ENCODE measurements around the gene PIP5K1A. TPM values are rescaled to one million over a fixed set of nuclear protein-coding genes. Genes with fewer than 3 reads are reported as not detected.

The PIP5K1A gene
- total RNA-seq, 4 donors from 2014 or later, result 29.7 to 70.9 (median 46.6) TPM

DNA sequence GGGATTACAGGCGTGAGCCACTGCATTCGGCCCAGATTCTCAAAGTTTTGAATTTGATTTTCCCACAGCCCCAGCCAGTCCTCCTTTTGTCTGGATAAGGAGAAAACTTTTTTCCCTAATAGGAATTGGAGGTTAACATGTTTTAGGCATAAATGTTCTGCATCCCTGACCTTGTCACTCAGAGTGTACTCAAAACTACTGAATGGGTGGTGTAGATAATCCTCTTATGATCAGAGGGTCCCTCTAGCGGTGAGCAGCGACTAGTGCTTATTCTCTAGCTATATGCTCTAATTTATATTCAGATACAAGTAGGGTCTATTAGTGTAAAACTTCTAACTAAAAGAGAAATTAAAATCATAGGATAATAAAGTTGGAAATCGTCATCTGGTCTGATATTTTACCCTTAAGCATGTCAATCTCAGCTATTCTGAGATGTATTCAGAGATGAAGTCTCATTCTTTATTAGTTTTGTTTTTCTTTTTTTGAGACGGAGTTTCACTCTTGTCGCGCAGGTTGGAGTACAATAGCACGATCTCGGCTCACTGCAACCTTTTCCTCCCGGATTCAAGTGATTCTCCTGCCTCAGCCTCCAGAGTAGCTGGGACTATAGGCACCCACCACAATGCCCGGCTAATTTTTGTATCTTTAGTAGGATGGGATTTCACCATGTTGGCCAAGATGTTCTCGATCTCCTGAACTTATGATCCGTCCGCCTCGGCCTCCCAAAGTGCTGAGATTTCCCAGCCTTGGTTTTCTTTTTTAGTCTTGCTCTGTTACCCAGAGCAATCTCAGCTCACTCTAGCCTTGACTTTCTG, 53.5 kb downstream of the PIP5K1A start:
- TF ChIP-seq, protein P1, sequence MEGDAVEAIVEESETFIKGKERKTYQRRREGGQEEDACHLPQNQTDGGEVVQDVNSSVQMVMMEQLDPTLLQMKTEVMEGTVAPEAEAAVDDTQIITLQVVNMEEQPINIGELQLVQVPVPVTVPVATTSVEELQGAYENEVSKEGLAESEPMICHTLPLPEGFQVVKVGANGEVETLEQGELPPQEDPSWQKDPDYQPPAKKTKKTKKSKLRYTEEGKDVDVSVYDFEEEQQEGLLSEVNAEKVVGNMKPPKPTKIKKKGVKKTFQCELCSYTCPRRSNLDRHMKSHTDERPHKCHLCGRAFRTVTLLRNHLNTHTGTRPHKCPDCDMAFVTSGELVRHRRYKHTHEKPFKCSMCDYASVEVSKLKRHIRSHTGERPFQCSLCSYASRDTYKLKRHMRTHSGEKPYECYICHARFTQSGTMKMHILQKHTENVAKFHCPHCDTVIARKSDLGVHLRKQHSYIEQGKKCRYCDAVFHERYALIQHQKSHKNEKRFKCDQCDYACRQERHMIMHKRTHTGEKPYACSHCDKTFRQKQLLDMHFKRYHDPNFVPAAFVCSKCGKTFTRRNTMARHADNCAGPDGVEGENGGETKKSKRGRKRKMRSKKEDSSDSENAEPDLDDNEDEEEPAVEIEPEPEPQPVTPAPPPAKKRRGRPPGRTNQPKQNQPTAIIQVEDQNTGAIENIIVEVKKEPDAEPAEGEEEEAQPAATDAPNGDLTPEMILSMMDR (IDR thresholded peaks at IDR 0.05; ENCODE audit: low read depth), result no peak

DNA sequence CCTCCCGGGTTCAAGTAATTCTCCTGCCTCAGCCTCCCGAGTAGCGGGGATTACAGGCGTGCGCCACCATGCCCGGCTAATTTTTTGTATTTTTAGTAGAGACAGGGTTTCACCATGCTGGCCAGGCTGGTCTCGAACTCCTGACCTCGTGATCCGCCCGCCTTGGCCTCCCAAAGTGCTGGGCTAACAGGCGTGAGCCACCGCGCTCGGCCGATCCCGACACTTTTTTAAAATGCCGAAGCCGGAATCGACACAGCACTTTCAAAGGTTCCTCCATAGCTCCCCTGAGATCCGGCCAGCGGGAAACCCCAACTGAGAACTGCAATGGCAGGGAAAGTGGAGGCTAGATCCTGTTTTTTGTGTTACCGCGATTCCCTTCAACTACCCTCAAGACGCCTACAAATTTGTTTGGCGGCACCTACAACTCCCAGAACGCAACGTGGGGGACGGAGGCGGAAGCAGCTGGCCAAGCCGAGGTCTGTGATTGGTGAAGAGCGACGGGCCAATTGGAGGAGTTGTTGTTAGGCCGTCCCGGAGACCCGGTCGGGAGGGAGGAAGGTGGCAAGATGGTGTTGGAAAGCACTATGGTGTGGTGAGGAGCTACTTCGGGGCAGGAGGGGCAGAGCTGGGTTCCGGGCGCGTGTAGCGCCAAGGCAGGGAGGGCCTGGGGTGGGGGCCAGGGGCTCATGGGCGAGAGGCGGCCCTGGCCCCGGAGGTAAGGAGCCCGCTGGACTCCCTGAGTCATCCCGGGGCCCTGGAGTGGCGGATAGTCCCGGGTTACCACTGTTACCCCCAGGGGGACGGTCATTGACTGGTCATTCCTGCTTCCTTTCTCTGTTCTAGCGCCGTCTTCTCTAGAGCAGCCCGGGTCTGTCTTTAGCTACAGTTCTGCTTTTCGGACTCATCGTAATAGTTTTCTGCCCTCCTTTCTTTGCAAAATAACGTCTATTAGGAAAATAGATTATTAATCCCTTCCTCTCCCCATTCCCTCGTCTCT, 56.2 kb downstream of the PIP5K1A start, which contains the start of gene PSMD4:
TSS of gene PSMD4 (plus strand) at position 518 of the 997 bp plus-strand sequence. CDS start at position 567, 49 bp downstream.
- TF ChIP-seq, protein P1 (IDR thresholded peaks at IDR 0.05; ENCODE audit: low read depth), result no peak

DNA sequence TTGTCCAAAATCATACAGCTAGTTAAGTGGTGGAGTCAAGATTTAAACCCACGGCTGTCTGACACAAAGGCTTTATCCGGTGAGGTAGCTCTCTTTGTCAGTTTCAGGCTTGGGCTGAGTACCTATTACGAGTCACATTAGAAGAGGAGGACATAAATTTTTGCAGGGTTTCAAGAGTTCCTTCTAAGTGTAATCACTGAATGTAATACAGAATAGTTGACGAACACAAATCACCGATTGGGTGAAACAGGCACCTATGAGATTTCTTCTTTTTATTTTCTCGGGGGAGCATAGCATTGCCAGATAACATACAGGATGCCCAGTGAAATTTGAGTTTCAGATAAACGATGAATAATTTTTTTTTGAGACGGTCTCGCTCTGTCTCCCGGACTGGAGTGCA, 57.0 kb downstream of the PIP5K1A start:
- TF ChIP-seq, protein P1 (IDR thresholded peaks at IDR 0.05; ENCODE audit: low read depth), result no peak

DNA sequence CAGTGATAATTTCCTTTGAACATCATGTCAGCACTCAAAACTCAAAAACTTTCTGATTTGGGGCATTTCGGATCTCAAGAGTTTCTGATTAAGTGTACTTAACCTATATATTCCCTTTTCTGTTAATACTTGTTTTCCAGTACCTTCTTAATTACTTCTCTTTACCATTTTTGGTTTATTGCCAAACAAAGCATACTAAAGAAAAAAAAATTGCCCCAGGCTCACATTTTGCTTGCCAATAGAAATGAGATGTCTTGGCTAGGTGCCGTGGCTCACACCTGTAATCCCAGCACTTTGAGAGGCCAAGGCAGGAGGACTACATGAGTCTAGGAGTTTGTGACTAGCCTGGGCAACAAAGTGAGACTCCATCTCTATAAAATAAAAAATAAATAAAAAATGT, 61.0 kb downstream of the PIP5K1A start:
- TF ChIP-seq, protein P1 (IDR thresholded peaks at IDR 0.05; ENCODE audit: low read depth), result no peak

DNA sequence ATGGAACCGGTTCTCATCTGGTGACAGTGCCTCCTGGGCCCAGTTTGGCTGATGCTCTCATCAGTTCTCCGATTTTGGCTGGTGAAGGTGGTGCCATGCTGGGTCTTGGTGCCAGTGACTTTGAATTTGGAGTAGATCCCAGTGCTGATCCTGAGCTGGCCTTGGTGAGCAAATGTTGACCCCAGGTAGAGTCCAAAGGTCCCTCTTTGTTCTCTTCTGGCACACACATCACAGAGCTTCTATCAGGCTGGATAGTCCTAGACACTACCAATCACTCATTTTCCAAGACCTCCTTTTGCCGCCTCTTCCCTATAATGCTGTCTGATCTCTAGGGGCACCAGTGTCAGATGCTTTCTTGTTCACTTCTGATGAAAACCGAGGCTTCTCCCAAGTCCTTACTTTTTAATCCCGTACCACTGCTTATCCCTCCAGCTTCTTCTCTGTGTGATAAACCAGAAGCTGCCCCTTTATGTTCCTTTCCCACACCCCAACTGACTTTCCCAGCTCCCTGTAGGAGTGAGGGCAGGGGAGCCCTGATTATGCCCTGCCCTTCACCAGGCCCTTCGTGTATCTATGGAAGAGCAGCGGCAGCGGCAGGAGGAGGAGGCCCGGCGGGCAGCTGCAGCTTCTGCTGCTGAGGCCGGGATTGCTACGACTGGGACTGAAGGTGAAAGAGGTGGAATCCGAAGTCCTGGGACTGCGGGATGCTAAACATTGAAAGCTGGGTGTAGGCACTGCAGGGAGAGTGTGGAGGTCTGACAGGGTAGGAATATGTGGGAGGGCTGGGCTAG, 67.3 kb downstream of the PIP5K1A start:
- TF ChIP-seq, protein P1 (IDR thresholded peaks at IDR 0.05; ENCODE audit: low read depth), result no peak

DNA sequence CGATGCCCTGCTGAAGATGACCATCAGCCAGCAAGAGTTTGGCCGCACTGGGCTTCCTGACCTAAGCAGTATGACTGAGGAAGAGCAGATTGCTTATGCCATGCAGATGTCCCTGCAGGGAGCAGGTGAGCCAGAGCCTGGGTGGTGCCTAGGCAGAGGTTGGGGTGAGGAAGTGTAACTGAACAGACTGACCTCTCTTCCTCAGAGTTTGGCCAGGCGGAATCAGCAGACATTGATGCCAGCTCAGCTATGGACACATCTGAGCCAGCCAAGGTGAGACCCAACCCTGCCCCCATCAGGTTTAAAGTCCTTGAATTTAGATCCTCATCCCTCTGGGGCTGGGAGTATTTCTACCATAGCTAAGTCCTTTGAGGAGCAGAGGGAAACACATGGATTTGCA, 68.0 kb downstream of the PIP5K1A start:
- TF ChIP-seq, protein P1 (IDR thresholded peaks at IDR 0.05; ENCODE audit: low read depth), result no peak

Data from subcutaneous adipose tissue (tissue), 4 donors.